Ishikawa (cell line): ENCODE results near the gene SMIM38.

Experiments used
- CEBPB ChIP-seq: IDR thresholded peaks from 2 replicates; pipeline ENCODE4 v1.6.1; 2012
- CREB1 ChIP-seq: IDR thresholded peaks from 2 replicates; pipeline ENCODE4 v1.6.1; 2012; ENCODE audit warnings: low read depth
- EGR1 ChIP-seq: IDR thresholded peaks from 2 replicates; pipeline ENCODE4 v1.6.1; 2012
- EP300 ChIP-seq: IDR thresholded peaks from 2 replicates; pipeline ENCODE4 v1.6.1; 2012; ENCODE audit warnings: borderline replicate concordance
- FOXM1 ChIP-seq: IDR thresholded peaks from 2 replicates; pipeline ENCODE4 v1.6.1; 2012; ENCODE audit warnings: low read depth, borderline replicate concordance
- NFIC ChIP-seq: IDR thresholded peaks from 2 replicates; pipeline ENCODE4 v1.6.1; 2012
- RAD21 ChIP-seq: IDR thresholded peaks from 2 replicates; pipeline ENCODE4 v1.6.1; 2012; ENCODE audit warnings: low read depth
- TAF1 ChIP-seq: IDR thresholded peaks from 2 replicates; pipeline ENCODE4 v1.6.1; 2012; ENCODE audit warnings: low read depth, mild to moderate bottlenecking
- TCF12 ChIP-seq: IDR thresholded peaks from 2 replicates; pipeline ENCODE4 v1.6.1; 2012; ENCODE audit warnings: low read depth
- TEAD4 ChIP-seq: IDR thresholded peaks from 2 replicates; pipeline ENCODE4 v1.6.1; 2012
- USF1 ChIP-seq: IDR thresholded peaks from 2 replicates; pipeline ENCODE4 v1.6.1; 2012
- YY1 ChIP-seq: IDR thresholded peaks from 2 replicates; pipeline ENCODE4 v1.6.1; 2012; ENCODE audit warnings: low read depth
- ZBTB7A ChIP-seq: IDR thresholded peaks from 2 replicates; pipeline ENCODE4 v1.6.1; 2012; ENCODE audit warnings: low read depth
- TF ChIP-seq, protein P1 (sequence below): IDR thresholded peaks from 2 replicates; pipeline ENCODE4 v1.6.1; 2012; ENCODE audit warnings: low read depth, mild to moderate bottlenecking
- TF ChIP-seq, protein P2 (sequence below): IDR thresholded peaks from 2 replicates; pipeline ENCODE4 v1.6.1; 2012

Gene SMIM38

DNA sequence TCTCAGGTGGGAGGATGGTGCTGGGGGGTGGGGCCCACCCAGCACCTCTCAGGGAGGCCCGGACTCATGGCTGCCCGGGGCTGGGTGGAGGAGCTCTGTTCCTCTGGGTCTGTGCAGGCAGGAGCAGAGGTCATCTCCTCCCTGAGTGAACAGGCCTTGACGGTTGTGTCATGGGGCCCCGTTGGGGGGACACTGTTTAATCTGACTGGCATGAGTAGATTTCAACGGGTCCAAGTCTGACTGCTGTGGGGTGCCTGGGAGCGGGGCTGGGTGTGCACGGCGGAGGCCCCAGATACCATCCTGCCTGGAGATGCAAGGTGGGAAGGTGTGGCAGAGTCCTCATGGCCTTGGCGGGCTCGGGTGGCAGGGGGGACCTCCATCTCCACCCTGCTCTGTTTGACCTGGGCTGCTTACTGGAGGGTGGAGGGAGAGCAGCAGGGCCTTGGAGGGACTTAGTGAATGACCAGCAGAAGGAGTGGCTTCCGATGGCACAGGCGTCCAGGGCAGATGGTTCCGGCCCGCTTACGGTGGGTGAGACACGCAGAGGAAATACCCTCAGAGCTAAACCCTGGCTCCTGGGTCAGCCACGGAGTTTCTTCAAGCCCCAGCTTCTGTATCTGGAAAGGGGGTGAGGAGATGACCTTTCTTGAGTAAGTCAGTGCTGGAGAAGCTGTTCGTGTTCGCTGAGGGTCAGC lies 48.7 kb downstream of the SMIM38 start:
- TF ChIP-seq TAF1 (no peak), CREB1 (no peak), CEBPB (no peak), TEAD4 (no peak), NFIC (no peak), FOXM1 (no peak), EGR1 (no peak), USF1 (no peak), YY1 (no peak), TCF12 (no peak), RAD21 (no peak), ZBTB7A (no peak), EP300 (no peak)
- TF ChIP-seq, protein P1, sequence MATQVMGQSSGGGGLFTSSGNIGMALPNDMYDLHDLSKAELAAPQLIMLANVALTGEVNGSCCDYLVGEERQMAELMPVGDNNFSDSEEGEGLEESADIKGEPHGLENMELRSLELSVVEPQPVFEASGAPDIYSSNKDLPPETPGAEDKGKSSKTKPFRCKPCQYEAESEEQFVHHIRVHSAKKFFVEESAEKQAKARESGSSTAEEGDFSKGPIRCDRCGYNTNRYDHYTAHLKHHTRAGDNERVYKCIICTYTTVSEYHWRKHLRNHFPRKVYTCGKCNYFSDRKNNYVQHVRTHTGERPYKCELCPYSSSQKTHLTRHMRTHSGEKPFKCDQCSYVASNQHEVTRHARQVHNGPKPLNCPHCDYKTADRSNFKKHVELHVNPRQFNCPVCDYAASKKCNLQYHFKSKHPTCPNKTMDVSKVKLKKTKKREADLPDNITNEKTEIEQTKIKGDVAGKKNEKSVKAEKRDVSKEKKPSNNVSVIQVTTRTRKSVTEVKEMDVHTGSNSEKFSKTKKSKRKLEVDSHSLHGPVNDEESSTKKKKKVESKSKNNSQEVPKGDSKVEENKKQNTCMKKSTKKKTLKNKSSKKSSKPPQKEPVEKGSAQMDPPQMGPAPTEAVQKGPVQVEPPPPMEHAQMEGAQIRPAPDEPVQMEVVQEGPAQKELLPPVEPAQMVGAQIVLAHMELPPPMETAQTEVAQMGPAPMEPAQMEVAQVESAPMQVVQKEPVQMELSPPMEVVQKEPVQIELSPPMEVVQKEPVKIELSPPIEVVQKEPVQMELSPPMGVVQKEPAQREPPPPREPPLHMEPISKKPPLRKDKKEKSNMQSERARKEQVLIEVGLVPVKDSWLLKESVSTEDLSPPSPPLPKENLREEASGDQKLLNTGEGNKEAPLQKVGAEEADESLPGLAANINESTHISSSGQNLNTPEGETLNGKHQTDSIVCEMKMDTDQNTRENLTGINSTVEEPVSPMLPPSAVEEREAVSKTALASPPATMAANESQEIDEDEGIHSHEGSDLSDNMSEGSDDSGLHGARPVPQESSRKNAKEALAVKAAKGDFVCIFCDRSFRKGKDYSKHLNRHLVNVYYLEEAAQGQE: no peak
- TF ChIP-seq, protein P2, sequence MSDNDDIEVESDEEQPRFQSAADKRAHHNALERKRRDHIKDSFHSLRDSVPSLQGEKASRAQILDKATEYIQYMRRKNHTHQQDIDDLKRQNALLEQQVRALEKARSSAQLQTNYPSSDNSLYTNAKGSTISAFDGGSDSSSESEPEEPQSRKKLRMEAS: no peak

DNA sequence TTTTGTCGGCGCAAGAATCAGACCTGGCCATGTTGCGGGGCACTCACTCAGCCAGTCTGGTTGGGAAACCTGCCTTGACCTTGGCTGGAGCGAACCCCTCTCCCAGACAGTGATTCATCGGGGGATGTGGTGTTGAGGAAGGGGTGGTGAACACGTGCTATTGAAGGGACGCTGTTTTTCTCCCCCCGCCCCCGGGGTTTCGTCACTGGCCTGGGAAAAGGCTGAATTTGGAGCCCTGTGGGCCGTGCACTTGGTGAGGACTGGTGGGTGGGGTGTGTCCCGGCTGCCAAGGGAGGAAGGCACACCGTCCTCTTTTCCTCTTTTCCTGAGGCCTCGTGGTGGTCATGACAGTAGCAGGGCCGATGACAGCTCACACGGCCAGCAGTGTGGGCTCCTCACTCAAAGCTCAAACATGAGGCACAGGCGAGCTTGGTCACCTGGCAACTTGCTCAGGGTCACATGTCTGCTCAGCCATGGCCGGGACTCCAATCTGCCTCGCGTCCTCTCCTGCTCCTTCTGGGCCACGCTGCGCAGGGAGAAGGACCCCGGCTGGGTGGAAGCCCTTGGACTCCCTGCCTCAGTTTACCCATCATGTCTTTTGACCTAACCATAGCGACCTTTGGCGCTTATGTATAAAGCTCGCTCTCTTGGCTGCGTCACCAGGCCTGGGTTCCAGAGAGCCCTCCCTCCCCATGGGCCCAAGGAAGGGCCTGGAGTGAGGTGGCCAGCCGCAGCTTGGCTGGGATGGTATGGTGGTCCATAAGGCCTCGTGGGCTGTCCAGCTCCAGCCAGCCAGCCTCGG lies 49.4 kb downstream of the SMIM38 start:
- TF ChIP-seq CREB1 (no peak), CEBPB (no peak), NFIC (no peak), ZBTB7A (no peak)
- TF ChIP-seq, protein P1: no peak
